LNCAP (cell line): ENCODE measurements around the gene UBE3B.

Experiments
- TF ChIP-seq, protein P1 (sequence below): fragments of 450-650 bp; IDR thresholded peaks from 2 replicates; pipeline ENCODE4 v1.5.1; 2017; ENCODE audit warnings: mild to moderate bottlenecking

UBE3B gene

DNA sequence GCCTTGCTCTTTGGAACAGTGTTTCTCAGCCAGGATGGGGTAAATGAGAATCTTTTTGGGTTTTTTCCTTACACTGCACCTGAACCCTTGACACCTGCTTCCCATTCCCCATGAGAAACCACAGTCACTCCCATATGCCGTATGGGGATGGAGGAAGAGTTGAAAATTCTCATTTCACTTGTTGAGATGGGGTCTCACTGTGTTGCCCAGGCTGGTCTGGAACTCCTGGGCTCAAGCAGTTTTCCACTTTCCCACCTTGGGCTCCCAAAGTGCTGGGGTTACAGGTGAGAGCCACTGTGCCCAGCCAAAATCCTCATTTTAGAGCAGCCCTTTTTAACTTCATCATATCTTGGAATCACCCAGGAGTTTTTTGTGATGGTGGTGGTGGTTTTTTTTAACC lies 99.9 kb downstream of the UBE3B start:
- TF ChIP-seq, protein P1, sequence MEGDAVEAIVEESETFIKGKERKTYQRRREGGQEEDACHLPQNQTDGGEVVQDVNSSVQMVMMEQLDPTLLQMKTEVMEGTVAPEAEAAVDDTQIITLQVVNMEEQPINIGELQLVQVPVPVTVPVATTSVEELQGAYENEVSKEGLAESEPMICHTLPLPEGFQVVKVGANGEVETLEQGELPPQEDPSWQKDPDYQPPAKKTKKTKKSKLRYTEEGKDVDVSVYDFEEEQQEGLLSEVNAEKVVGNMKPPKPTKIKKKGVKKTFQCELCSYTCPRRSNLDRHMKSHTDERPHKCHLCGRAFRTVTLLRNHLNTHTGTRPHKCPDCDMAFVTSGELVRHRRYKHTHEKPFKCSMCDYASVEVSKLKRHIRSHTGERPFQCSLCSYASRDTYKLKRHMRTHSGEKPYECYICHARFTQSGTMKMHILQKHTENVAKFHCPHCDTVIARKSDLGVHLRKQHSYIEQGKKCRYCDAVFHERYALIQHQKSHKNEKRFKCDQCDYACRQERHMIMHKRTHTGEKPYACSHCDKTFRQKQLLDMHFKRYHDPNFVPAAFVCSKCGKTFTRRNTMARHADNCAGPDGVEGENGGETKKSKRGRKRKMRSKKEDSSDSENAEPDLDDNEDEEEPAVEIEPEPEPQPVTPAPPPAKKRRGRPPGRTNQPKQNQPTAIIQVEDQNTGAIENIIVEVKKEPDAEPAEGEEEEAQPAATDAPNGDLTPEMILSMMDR, result no peak

DNA sequence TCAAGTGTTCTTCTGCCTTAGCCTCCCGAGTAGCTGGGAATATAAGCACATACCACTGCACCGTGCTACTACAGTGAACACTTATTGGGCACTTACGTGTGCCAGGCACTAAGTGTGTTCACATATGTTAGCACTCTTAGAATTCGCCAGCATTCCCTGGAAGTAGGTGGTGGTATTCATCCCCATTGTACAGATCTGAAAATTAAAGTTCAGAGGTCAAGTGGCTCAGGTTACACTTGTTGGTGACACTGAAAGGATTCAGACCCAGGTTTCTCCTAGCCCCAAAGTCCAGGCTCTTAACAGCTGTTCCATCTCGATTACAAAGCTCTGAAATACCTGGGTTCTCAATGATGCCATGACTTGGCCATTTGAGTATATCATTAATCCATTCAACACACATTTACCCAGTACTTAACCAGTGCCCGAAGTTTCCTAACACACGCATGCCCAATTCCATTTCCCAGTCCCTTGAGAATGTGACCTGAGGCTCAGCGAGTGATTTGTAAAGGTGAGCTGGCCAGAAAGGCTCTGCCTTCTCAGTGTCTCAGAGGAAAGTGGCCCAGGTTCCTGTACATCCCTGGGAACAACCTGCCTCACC lies 101.0 kb downstream of the UBE3B start:
- TF ChIP-seq, protein P1, result no peak

DNA sequence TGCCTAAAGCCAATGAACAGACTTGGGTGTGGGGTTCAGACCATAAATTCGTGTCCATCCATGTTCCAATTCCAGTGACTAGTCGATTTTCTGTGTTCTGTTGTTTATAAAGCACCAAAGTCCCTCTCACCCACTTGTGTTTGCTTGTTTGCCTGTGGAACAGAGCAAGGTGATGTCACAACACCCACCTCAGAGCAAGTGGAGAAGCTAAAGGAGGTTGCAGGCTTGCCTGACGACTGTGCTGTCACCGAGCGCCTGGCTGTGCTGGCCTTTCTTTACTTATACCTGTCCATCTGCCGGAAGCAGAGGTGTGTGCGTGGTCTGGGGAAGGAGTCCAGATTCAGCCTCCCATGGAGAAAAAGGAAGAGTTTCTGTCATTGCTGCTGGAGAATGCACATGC lies 102.2 kb downstream of the UBE3B start:
- TF ChIP-seq, protein P1, result no peak

DNA sequence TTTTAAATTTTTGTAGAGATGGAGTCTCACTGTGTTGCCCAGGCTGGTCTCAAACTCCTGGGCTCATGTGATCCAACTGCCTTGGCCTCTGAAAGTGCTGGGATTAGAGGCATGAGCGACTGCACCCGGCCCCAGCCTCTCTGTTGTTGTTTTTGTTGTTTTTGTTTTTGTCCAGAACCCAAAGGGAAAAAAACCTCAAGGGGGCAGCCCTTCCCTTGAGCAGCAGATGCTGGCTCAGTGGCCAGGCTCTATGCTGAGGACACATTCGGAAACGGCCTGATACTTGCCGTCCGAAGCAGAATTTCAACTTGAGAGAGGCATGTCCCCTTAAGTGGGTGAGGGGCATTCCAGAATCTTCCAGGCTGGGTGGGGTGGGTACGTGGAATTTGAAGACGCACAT lies 102.8 kb downstream of the UBE3B start:
- TF ChIP-seq, protein P1, result no peak

DNA sequence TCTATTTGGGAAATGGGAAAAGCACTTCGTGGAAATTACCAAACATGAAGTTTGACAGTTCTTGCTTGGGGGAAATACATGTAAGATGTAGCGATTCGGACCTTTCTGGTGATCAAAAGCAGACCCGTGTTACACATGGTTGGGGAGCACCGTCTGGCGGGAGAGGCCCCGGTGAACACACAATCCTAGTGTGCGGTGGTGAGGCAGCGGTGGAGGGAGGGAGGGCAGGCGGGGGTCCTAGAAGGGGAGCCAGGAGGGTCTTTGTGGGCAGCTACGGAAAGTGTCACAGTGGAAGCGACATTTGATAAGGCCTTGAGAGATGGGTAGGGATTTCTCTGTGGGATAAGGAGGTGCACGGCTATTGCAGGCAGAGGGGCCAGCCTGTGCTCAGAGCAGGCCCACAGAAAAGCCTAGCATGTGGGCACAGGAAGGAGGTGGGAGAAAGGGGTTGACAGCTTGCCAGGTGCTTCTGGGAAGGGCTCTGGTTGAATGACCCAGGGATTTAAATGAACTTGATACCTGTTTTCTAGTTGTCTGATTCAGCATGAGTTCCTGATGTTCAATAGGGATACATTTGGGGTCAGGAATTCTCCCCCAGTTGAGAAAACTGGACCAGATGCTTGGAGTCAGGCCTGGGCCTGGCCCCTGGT lies 103.4 kb downstream of the UBE3B start:
- TF ChIP-seq, protein P1, result no peak

DNA sequence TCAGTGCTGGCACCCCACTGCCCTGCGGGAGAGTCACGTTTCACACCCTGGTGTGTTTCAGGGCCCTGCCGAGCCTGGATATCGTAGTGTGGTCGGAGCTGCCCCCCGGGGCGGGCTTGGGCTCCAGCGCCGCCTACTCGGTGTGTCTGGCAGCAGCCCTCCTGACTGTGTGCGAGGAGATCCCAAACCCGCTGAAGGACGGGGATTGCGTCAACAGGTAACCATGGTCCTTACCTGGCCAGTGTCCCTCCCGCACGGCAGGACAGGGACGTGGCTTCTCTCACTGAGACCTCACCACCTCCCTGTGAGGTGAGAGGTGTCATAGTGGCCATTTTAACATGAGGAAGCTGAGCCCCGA lies 103.9 kb downstream of the UBE3B start:
- TF ChIP-seq, protein P1, result no peak

DNA sequence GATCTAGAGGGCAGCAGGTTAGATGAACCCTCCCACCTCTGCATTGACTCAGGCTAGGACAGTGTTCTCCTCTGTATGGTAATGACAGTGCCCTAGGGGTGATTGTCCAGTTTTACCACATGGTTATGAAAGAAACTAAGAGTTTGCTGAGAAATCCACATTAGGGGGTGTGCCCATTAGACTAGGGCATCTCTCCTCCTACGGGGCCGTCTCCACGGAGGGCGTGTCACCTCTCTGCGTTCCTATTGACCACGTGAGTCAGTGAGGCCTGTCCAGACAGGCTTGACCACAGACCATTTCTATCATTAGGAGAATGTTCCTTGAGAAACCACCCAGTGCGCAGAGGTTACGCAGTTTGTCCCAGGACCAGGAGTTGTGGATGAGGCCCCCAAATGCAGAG lies 104.4 kb downstream of the UBE3B start:
- TF ChIP-seq, protein P1, result no peak

DNA sequence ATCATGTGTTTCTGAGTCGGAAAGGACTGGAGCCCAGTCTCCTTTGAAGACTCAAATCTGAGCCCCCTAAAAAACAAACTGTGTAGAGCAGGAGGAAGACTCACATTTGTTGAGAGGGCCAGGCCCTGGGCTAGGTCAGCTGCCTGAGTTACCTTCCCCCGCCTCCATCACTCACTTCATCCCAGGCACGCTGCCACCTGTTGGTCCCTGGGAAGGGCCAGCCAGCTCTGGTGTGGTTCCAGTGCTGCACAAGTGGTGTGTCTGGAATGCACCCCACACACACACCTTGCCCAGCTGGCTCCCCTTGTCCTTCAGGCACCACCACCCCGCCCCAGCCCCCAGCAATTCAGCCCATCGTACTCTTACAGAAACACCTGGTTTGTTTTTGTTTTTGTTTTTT lies 105.2 kb downstream of the UBE3B start:
- TF ChIP-seq, protein P1, result no peak; the same call in 1 of the 2 replicates
